Fibroblast of the conjunctiva (primary cell): ENCODE data around the gene SLC19A1.

ENCODE experiments used
- DNase-seq: peaks from one replicate; pipeline ENCODE4 v3.0.0-alpha.2; 2010; ENCODE audit warnings: low read depth

The SLC19A1 gene

GRCh38 chr21:45490049-45490731 is 52.0 kb downstream of the SLC19A1 start:
- no peak for DNase-seq

- no peak for DNase-seq
Observed at GRCh38 chr21:45489722-45489982, 52.6 kb downstream of the SLC19A1 start.

DNA sequence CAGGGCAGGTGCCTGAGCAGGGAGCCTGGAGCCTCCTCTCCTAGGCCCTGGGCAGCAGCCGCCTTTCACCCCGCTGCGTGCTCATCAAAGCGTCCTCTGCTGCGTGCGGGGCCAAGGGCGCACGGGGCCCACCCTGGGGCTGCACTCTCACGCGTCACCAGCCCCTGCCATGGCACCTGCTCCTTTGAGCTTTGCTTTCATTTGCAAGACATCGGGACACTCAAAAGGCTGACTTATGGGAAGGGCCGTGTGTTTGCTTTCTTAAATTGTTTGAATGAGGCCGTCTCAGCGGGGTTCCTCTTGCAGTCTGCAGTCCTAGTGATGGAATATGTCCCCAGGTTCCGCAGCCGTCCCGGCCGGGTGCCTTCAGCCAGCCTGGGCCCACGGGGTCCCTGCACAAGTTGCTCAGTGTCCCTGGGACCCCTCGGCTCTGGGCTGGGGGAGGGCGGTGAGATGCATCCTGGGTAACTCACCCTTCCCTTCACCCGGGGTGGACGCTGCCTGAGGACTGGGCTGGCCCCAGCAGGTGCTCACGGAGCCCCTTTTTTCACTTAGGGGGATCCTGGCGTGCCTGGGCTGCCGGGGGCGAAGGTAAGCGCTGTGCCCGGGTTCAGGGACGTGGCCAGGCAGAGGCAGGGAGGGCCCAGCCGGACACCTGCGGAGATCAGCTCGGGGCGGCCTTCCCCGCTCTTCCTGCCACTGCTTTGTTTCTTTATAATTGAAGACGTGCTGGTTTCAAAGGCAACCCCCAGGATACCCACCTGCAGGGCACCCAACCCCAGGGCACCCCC is 53.1 kb downstream of the SLC19A1 start:
- DNase-seq: no peak

DNA sequence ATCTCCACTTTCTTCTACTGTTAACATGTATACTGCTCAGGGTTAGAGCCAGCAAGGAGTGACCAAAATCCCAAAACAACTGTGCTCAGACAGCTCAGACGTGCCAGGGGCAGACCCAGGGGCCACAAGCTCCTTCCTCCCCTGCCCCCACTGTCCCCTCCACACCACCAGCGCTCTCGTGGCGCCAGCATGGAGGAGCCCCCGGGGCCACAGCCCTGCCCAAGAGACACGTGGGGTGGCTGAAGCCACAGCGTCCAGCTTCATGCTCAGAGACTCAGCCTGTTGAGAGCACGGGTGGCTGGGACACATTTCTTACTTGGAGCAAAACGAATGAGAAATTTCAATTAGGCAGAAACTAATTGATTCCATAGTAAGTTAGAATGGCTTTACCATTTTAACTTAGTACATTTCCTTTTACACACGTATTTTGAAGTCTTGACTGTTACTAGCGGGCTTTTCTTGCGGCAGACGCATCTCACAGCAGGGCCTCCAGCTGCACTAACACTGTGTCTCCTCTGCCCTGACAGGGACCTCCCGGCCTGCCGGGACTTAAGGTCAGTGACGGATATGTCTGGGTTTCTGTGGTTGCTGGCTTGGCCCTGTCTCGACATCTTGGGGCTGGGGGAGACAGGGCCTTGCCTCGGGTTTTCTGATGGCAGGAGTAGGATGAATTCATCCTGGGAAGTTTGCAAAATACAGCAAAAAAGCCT is 54.2 kb downstream of the SLC19A1 start:
- DNase-seq: no peak

DNA sequence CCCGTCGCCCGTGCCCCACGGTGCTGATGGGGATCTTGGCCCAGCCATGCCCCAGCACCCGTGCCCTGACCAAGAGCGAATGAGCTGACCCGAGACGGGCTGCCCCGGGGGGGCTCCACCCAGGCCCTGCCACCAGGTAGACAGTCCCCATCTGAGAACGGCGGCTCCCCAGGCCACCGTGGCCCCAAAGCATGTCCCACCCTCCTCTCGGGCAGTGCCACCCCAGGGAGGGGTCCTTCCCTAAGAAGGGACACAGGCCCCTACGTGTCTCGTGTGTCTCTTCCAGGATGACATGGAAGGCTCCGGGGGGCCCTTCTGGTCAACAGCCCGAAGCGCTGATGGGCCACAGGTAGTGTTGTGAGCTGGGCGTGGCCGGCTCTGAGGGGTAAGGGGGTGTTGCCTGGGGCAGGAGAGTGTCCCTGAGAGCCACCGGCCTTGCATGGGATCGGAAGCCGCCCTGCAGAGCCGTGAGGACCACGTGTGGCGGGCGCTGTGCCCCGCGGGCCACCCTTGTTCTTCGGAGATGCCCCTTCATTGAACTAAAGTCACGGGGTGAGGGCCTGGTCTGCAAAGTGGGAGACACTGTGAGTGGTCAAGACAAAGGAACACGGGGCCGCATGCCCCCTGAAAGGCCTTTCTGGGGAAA is 55.0 kb downstream of the SLC19A1 start:
- no peak for DNase-seq

GRCh38 chr21:45486443-45487160 is 55.6 kb downstream of the SLC19A1 start:
- DNase-seq: no peak

GRCh38 chr21:45485686-45486442 is 56.4 kb downstream of the SLC19A1 start:
- no peak for DNase-seq

DNA sequence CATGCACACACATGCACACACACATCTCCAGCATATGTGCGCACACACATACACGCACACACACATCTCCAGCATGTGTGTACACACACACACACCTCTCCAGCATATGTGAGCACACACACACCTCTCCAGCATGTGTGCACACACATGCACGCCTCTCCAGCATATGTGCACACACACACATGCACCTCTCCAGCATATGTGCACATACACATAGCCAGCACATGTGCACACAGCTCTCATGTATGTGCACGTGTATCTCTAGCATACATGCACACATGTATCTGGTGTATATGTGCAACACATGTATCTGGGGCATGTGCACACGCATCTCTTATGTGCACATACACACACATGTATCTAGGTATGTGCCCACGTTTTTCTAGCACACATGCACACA is 57.9 kb downstream of the SLC19A1 start:
- no peak for DNase-seq

GRCh38 chr21:45482899-45483821 is 59.1 kb downstream of the SLC19A1 start:
- DNase-seq: no peak

DNA sequence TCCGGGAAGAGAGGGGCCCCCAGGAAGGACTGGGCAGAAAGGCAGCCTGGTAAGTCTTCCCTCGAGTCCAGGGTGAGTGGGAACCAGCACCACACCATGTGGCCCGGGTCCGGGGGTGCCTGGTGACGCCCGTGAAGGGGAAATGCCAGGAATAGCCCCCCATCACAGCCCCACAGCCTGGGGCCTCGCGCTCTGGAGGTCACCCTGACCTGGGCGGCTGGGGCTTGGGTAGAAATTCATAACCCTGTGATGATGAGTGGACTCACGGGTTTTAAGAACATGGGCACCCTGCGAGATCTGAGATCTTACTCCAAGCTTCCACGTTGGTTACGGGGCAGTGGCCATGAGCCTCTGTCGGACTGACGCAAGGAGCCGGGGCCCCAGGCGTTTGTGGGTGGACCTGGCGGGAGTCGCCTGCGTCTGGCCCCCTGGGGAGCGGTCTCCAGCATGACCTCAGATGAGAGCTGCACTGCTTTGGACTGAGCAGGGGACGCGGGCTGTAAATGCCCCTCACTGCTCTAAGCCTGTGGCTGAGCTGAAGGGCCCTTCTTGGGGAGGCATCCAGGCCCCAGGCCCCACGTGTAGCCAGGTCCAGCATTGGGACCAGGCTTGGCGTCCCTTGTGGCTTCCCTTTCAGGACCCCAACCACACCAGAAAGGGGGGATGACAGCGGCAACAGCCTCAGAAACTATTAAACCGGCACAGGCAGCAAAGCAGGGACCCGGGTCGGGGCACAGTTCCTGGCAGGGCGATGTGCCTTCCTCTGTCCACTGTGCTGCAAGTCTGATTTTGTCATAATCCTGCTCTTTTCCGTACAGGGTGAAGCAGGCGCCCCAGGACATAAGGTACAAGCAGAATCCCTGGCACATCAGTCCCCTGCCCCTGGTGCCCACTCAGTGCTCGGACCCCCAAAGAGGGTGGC is 60.0 kb downstream of the SLC19A1 start:
- no peak for DNase-seq

- no peak for DNase-seq
Observed at GRCh38 chr21:45481566-45481965, 60.7 kb downstream of the SLC19A1 start.

DNA sequence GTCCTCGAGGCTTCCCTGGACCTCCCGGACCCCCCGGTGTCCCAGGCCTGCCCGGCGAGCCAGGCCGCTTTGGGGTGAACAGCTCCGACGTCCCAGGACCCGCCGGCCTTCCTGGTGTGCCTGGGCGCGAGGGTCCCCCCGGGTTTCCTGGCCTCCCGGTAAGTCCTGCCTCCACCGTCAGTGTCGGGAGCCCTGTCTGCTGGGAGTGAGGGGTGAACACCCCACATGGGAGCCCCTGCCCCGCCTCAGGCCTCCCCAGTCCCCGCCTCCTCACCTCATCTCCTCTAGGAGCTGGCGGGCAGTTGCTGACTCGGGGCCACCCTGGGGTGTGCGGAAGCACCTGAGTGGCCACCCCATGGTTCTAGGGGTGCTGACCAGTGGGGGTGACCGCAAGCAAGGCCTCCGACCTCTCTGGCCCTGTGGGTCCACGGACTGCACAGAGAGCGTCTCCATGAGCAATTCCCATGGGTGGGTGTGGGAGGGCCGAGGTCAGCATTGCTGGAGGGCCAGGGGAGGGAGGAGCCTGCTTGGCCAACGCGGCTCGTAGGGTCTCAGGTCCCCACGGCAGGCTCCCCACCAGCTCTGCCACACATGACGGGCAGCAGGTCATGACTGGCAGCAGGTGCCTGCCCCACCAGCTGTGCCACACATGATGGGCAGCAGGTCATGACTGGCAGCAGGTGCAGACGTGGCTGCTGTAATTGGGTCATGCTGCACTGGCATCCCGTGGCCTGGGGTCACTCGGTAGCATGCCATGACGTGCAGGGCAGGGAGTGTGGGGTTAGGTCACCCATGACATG is 61.3 kb downstream of the SLC19A1 start:
- no peak for DNase-seq

GRCh38 chr21:45479691-45480675 is 62.3 kb downstream of the SLC19A1 start:
- DNase-seq: no peak

- DNase-seq: no peak
Observed at GRCh38 chr21:45478816-45479669, 63.2 kb downstream of the SLC19A1 start.

DNA sequence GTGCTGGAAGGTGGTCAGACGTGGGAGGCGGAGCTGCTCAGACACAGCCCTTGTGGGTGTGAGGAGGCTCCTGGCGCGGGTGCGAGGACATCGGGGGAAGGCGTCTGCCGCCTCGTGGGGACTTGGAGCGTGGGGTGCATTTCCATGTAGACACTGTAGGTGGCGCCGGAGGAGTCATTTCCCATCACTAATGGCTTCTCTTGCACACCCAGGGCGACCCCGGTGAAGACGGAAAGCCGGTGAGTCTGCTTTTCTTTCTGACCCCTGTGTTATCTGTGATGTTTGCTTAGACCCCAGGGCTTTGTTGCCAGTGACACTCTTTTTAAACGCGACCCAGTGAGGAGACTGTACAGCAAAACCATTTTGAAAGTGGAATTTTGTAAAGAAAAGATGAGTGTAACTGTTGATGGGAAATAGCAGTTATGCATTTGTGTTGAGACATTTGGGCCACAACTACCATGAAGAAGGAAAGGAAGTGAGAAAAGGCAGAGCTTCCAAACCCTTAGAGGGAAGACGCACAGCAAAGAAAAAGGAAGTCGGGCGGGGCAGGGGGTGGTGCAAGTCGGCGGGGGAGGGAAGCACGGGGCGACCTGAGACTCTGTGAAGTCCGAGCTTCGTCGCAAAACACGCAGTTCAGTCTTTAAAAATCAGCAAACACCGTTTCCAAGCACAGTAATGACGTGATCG is 64.0 kb downstream of the SLC19A1 start:
- DNase-seq: peak; percentile 36
